ENCODE measurements around the gene BCL7B.
"Not testable (repeated sequence)": the region's sequence is repeated elsewhere in the genome, so short reads cannot be mapped to it uniquely, and the experiment has no call there.

BCL7B gene

DNA sequence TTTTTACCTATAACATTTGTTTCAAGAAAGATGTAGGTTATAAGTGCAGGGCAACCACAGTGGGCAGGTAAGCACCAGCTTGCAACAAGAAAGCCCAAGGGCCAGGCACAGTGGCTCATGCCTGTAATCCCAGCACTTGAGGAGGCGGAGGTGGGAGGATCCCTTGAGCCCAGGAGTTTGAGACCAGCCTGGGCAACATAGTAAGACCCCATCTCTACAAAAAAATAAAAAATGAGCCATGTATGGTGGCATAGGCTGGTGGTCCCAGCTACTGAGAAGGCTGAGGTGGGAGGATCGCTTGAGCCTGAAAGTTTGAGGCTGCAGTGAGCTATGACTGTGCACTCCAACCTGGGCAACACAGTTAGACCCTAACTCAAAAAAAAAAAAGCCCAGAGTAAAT lies 12.8 kb downstream of the BCL7B start:
- TF ChIP-seq, protein P1, sequence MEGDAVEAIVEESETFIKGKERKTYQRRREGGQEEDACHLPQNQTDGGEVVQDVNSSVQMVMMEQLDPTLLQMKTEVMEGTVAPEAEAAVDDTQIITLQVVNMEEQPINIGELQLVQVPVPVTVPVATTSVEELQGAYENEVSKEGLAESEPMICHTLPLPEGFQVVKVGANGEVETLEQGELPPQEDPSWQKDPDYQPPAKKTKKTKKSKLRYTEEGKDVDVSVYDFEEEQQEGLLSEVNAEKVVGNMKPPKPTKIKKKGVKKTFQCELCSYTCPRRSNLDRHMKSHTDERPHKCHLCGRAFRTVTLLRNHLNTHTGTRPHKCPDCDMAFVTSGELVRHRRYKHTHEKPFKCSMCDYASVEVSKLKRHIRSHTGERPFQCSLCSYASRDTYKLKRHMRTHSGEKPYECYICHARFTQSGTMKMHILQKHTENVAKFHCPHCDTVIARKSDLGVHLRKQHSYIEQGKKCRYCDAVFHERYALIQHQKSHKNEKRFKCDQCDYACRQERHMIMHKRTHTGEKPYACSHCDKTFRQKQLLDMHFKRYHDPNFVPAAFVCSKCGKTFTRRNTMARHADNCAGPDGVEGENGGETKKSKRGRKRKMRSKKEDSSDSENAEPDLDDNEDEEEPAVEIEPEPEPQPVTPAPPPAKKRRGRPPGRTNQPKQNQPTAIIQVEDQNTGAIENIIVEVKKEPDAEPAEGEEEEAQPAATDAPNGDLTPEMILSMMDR (IDR thresholded peaks at IDR 0.05; ENCODE audit: extremely low read depth, insufficient read depth, missing control alignments): no peak
- in situ Hi-C loops (cut with MboI; ENCODE audit: low pct_unique_long_range_greater_than_20kb, low sequenced_read_pairs, unreplicated experiment): no loop called here
- no peak for DNase-seq (ENCODE audit: low spot score)

DNA sequence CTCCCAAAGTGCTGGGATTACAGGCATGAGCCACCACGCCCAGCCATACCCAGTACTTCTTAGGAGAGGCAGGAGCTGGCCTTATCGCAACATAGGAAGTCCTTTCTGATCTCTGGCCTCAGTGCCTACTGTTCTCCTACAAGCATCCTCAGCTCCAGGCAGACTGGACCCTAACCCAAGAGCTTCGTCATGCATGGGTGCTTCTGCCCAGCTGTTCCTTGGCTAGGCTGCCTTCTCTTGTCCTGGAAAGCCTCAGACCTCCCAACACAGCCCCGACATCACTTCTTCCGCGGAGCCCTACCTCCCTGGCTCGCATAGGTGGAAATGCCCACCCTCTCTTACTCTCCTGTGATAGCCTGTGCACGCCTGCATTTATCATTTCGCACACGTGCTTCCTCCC lies 15.8 kb downstream of the BCL7B start:
- TF ChIP-seq, protein P1 (IDR thresholded peaks at IDR 0.05; ENCODE audit: extremely low read depth, insufficient read depth, missing control alignments): no peak
- in situ Hi-C loops (cut with MboI; ENCODE audit: low pct_unique_long_range_greater_than_20kb, low sequenced_read_pairs, unreplicated experiment): no loop called here
- no peak for DNase-seq (ENCODE audit: low spot score)

DNA sequence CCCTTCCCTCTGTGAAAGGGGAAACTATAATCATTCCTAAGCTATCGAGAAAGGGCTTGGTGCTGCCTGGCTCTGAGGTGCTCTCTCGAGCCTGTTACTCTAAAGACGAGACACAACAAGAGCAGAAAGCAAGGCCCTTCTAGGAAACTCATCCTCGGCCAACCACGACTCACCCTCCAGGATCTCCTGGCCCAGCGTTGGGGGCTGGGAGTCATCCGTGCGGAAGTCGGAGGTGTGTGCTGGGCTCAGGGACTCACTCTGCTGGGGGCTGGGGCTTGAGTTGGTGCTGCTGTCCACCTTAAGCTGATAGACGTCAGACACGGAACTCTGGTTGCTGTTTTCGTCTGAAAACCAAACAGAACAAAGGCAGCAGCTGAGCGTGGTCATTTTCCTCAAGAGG lies 17.8 kb downstream of the BCL7B start:
- TF ChIP-seq, protein P1 (IDR thresholded peaks at IDR 0.05; ENCODE audit: extremely low read depth, insufficient read depth, missing control alignments): no peak
- no peak for DNase-seq (ENCODE audit: low spot score)
- in situ Hi-C loops (cut with MboI; ENCODE audit: low pct_unique_long_range_greater_than_20kb, low sequenced_read_pairs, unreplicated experiment): no loop called here

DNA sequence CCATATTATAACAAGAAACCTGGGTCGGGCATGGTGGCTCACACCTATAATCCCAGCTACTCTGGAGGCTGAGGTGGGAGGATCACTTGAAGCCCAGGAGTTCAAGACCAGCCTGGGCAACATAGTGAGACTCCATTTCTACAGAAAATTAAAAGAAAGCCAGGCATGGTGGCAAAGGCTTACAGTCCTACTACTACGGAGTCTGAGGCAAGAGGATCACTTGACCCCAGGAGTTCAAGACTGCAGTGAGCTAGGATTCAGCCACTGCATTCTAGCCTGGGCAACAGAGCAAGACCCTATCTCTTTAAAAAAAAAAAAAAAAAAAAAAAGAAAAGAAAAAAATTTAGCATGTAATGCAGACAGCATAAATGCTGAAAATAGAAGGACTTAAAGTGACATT lies 19.0 kb downstream of the BCL7B start:
- DNase-seq (ENCODE audit: low spot score); in situ Hi-C loops (cut with MboI; ENCODE audit: low pct_unique_long_range_greater_than_20kb, low sequenced_read_pairs, unreplicated experiment): not testable (repeated sequence)

DNA sequence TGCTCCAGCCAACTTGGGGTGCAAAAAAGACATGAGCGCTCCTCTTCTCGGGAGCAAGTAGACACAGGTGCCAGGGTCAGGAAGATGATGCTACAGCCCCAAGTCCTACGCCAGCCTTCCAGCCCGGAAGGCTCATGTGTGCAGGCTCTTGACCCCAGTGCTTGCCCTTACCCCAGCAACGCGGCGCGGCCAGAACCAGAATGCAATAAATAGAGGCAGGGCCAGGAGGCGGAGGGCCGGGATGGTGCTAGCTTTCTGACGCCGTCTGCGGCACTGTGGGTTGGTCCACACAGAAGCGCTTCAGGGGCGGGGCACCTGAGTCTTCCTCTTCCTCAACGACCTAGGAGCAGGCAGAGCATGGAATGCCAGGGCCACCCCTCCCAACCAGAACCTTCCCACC lies 20.4 kb downstream of the BCL7B start:
- TF ChIP-seq, protein P1 (IDR thresholded peaks at IDR 0.05; ENCODE audit: extremely low read depth, insufficient read depth, missing control alignments): no peak
- in situ Hi-C loops (cut with MboI; ENCODE audit: low pct_unique_long_range_greater_than_20kb, low sequenced_read_pairs, unreplicated experiment): no loop called here

DNA sequence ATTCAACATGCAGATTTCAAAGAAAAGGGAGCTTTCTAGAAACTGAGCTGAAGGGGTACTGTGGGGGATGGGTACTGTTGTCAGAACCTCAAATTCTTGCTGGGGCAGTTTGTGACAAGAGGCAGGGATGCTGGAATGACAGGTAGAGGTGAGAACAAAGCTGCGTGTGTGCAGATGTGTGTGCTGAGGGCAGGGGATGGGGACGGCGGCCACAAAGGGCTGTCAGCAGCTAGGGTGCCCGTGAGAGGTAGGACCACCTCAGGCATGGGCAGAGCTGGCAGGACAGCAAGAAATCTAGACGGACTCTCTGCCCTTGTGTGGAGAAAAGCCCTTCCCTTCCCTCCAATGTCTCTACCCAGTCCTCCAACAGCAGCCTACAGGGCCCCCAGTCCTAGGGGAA lies 21.0 kb downstream of the BCL7B start:
- in situ Hi-C loops (cut with MboI; ENCODE audit: low pct_unique_long_range_greater_than_20kb, low sequenced_read_pairs, unreplicated experiment): no loop called here
- TF ChIP-seq, protein P1 (IDR thresholded peaks at IDR 0.05; ENCODE audit: extremely low read depth, insufficient read depth, missing control alignments): no peak
- DNase-seq (ENCODE audit: low spot score): no peak

More for the DNA sequence above, 20.4 kb downstream of the BCL7B start:
- DNase-seq (ENCODE audit: low spot score): no peak

DNA sequence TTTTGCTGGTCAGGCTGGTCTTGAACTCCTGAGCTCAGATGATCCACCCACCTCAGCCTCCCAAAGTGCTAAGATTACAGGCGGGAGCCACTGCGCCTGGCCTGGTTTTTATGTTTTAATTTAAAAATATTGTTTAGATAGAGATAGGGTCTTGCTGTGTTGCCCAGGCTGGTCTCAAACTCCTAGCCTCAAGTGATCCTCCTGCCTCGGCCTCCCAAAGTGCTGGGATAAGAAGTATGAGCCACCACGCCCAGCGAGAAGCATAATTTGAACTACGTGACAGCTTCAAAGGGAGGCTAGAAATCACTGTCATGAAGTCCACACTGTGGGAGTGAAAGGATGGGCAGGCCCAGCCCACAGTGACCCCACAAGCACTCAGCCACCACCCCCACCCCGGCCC lies 21.6 kb downstream of the BCL7B start:
- DNase-seq (ENCODE audit: low spot score); in situ Hi-C loops (cut with MboI; ENCODE audit: low pct_unique_long_range_greater_than_20kb, low sequenced_read_pairs, unreplicated experiment): not testable (repeated sequence)

DNA sequence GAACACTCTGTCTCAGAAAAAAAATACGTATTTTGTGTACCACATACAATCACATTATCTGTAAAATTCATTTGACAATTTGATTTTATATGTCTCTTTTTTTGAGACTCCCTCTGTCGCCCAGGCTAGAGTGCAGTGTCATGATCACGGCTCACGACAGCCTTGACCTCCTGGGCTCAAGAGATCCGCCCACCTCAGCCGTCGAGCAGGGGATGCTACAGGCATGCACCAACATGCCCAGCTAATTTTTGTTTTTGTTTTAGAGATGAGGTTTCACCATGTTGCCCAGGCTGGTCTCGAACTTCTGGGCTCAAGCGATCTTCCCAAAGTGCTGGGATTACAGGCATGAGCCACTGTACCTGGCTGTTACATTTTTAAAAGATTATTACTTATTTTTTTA lies 23.7 kb downstream of the BCL7B start:
- TF ChIP-seq, protein P1 (IDR thresholded peaks at IDR 0.05; ENCODE audit: extremely low read depth, insufficient read depth, missing control alignments): no peak
- DNase-seq (ENCODE audit: low spot score): no peak
- in situ Hi-C loops (cut with MboI; ENCODE audit: low pct_unique_long_range_greater_than_20kb, low sequenced_read_pairs, unreplicated experiment): no loop called here

Data from GM13977 (cell line).